OCI-LY3 (cell line): Measurements from ENCODE around the gene ANKRD13D.

Experiments used
- H2AFZ ChIP-seq: fragments of 200-600, 300-600 bp; shearing (Covaris generic); 2 replicates; pipeline ENCODE4 v1.6.0; 2014; ENCODE audit warnings: antibody characterized with exemption, low read depth, low read length
- H3K27ac ChIP-seq: fragments of 200-600, 300-600 bp; sonication (generic); 2 replicates; pipeline ENCODE4 v1.5.1; 2014; ENCODE audit warnings: mild to moderate bottlenecking, low read length, moderate library complexity, mixed read lengths
- H3K27me3 ChIP-seq: fragments of 200-600, 300-600 bp; sonication (generic); 2 replicates; pipeline ENCODE4 v1.6.1; 2014; ENCODE audit warnings: low read depth, low read length, mixed read lengths
- H3K36me3 ChIP-seq: fragments of 200-600, 300-600 bp; sonication (generic); replicated peaks from 2 replicates; pipeline ENCODE3; 2014; ENCODE audit warnings: low read depth, low read length, mixed read lengths
- H3K4me1 ChIP-seq: fragments of 300-600, 200-600 bp; sonication (generic); 2 replicates; pipeline ENCODE4 v1.6.1; 2014; ENCODE audit warnings: low read length, mixed read lengths
- H3K4me2 ChIP-seq: fragments of 200-600, 300-600 bp; sonication (generic); 2 replicates; pipeline ENCODE4 v1.6.1; 2014; ENCODE audit warnings: low read length, mixed read lengths
- H3K4me3 ChIP-seq: fragments of 300-600, 200-600 bp; sonication (generic); 2 replicates; pipeline ENCODE4 v1.5.1; 2014; ENCODE audit warnings: antibody characterized with exemption, mild to moderate bottlenecking, low read length, moderate library complexity
- H3K79me2 ChIP-seq: fragments of 300-600, 200-600 bp; shearing (Covaris generic); 2 replicates; pipeline ENCODE4 v1.6.1; 2014; ENCODE audit warnings: mild to moderate bottlenecking, low read length, mixed read lengths
- H3K9ac ChIP-seq: fragments of 300-600, 200-600 bp; shearing (Covaris generic); 2 replicates; pipeline ENCODE4 v1.6.0; 2014; ENCODE audit warnings: mild to moderate bottlenecking, low read length, moderate library complexity
- H3K9me3 ChIP-seq: fragments of 200-600, 300-600 bp; shearing (Covaris generic); 2 replicates; pipeline ENCODE4 v1.6.1; 2014; ENCODE audit warnings: low read length, mixed read lengths; ENCODE audit not compliant: insufficient read depth
- H4K20me1 ChIP-seq: fragments of 200-600, 300-600 bp; sonication (generic); 2 replicates; pipeline ENCODE4 v1.6.1; 2016; ENCODE audit warnings: low read length, mixed read lengths; ENCODE audit not compliant: insufficient read depth
- CTCF ChIP-seq: fragments of 200-600, 300-600 bp; sonication (generic); IDR thresholded peaks from 2 replicates; pipeline ENCODE4 v1.5.1; 2014; ENCODE audit warnings: antibody characterized with exemption, low read length, low read depth
- EZH2phosphoT487 ChIP-seq: fragments of 200-600 bp; shearing (Covaris generic); IDR thresholded peaks from 2 replicates; pipeline ENCODE4 v1.6.1; 2018; ENCODE audit warnings: antibody characterized with exemption, mixed run types, low read depth

ANKRD13D gene

GRCh38 chr11:67337257-67337656 is 48.2 kb downstream of the ANKRD13D start:
- no peaks in the 10 kb centered on the region for H3K27me3 ChIP-seq
- TF ChIP-seq EZH2phosphoT487 (no peak), CTCF (no peak)
- H3K9ac ChIP-seq: no peak overlapping the region
- no peak overlapping the region for H3K4me3 ChIP-seq
- H3K4me1 ChIP-seq: 0 out of 2 replicates have a peak, but pooled peaks cover 4% of the 10 kb centered on the region
- H4K20me1 ChIP-seq: no peaks in the 10 kb centered on the region
- H3K79me2 ChIP-seq: no peaks in the 10 kb centered on the region
- H3K4me2 ChIP-seq: no peak overlapping the region
- H3K9me3 ChIP-seq: no peaks in the 10 kb centered on the region
- H3K36me3 ChIP-seq: no peaks in the 10 kb centered on the region
- H3K27ac ChIP-seq: no peak overlapping the region
- H2AFZ ChIP-seq: no peak overlapping the region

DNA sequence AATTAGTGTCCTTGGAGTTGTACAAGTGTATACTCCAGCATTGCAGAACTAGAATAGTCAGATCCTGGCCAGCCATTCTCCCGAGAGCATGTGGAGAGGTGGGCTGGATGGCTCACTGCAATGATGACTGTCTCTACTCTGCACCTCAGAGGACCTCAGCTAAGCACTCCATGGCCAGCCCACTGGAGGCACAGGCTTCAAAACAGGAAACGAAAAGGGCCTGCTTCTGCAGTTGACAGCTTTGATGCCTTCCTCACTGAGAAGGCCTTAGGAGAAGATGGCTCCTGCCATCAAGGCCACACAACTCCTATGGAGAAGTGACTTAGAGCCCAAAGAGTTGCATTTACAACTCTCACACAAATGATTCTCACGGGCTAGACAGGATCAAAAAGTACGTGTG is 55.2 kb downstream of the ANKRD13D start:
- TF ChIP-seq EZH2phosphoT487 (no peak), CTCF (no peak)
- H3K4me1 ChIP-seq: peaks cover 52% of the 10 kb centered on the region
- H3K9ac ChIP-seq: no peak overlapping the region
- no peaks in the 10 kb centered on the region for H4K20me1 ChIP-seq
- H3K9me3 ChIP-seq: no peaks in the 10 kb centered on the region
- H2AFZ ChIP-seq: no peak overlapping the region
- H3K27ac ChIP-seq: peak overlapping the region; percentile 5; the same call in 1 of the 2 replicates
- no peaks in the 10 kb centered on the region for H3K27me3 ChIP-seq
- no peak overlapping the region for H3K4me2 ChIP-seq
- H3K79me2 ChIP-seq: no peaks in the 10 kb centered on the region
- H3K36me3 ChIP-seq: no peaks in the 10 kb centered on the region
- no peak overlapping the region for H3K4me3 ChIP-seq

DNA sequence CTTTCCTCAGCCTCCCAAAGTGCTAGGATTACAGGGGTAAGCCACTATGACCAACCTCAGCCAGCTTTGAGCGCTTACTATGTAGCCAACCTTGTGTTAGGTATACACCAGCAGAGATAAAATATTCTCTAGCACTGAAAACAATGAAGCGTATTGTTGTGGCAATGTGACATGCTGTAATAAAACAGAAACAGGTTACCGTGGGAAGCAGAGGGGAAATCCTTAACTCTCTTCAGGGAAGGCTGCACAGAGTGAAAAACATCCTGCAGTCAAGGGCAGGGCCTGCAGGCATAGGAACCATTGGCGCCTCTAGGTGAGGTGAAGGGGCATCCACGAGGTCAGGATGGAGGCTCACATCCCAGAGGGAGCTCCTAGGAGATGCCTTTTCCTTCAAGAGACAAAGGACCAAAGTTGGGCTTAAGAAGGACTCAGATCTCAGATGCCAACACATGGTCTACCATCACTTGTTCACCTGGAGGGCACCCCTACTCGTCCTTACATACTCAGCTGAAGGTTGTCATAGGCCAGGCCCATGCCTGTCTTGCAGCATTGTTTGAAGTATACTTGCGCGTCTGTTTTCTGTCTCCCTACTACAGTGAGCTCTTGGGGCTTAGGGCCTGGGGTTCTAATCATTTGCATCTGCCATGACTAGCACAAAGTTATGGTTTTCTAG is 56.3 kb downstream of the ANKRD13D start:
- Histone ChIP-seq H3K27ac (no peak overlapping the region; the same call in 1 of the 2 replicates), H3K9me3 (no peaks in the 10 kb centered on the region), H3K9ac (no peak overlapping the region), H3K4me3 (no peak overlapping the region), H3K4me1 (peaks cover 63% of the 10 kb centered on the region), H2AFZ (no peak overlapping the region), H3K4me2 (no peak overlapping the region; the same call in 1 of the 2 replicates), H4K20me1 (no peaks in the 10 kb centered on the region), H3K36me3 (no peaks in the 10 kb centered on the region), H3K79me2 (no peaks in the 10 kb centered on the region), H3K27me3 (no peaks in the 10 kb centered on the region)
- TF ChIP-seq EZH2phosphoT487 (no peak), CTCF (no peak)

GRCh38 chr11:67345920-67346819 is 57.1 kb downstream of the ANKRD13D start:
- Histone ChIP-seq H2AFZ (no peak overlapping the region), H3K27ac (peak overlapping the region; percentile 36; the same call in 1 of the 2 replicates), H3K9me3 (no peaks in the 10 kb centered on the region), H4K20me1 (no peaks in the 10 kb centered on the region), H3K79me2 (no peaks in the 10 kb centered on the region), H3K4me2 (peak overlapping the region; percentile 39), H3K9ac (peak overlapping the region; percentile 6; the same call in 1 of the 2 replicates), H3K27me3 (no peaks in the 10 kb centered on the region), H3K4me1 (peaks cover 71% of the 10 kb centered on the region), H3K36me3 (peaks cover 2% of the 10 kb centered on the region), H3K4me3 (0 out of 2 replicates have a peak overlapping the region, but pooled peaks have one; percentile 4)
- TF ChIP-seq EZH2phosphoT487 (no peak), CTCF (peak; percentile 99)
